HepG2 (cell line): ENCODE data around the gene RABGAP1L. TPM values are rescaled to one million over a fixed set of nuclear protein-coding genes. Genes with fewer than 3 reads are reported as not detected.

Experiments
- ATAC-seq: fragments of 200-7000 bp; cut with Tn5 transposase; 3 replicates; pipeline ENCODE4 v1.9.1; 2020; ENCODE audit warnings: mild to moderate bottlenecking, moderate library complexity
- BruUV-seq: library from RNA; stranded (reverse); fragments of 400-500 nt; replicated peaks from 2 replicates; lab custom pipeline; 2021; lab: Mats Ljungman, UMichigan
- CTCF ChIA-PET: fragments of 300-600 bp; formaldehyde crosslinking; extraction: SDS; loops from one replicate; lab custom pipeline; 2021; ENCODE audit warnings: low total read pairs, inconsistent platforms, low intra/inter-chr PET ratio; lab: Yijun Ruan, JAX
- POLR2A ChIA-PET: fragments of 350-600 bp; sonication (Branson Sonifier 250); formaldehyde crosslinking; loops from one replicate; lab custom pipeline; 2020; ENCODE audit warnings: antibody characterized with exemption, inconsistent platforms; lab: Yijun Ruan, JAX
- DNase-seq: peaks from one replicate; pipeline ENCODE4 v3.0.0-alpha.2; 2015; ENCODE audit warnings: low spot score
- FAIRE-seq: peaks from 3 replicates; lab custom pipeline; 2011; peaks lifted over from hg19 to GRCh38; lab: Jason Lieb, UNC
- H2AFZ ChIP-seq: one replicate; pipeline ENCODE4 v1.6.1; 2011; ENCODE audit warnings: low read length, inconsistent platforms
- H3K27ac ChIP-seq: fragments of 300-600 bp; 3 replicates; pipeline ENCODE4 v1.8.0; 2011; ENCODE audit warnings: mixed run types, mild to moderate bottlenecking, mixed read lengths, low read length, inconsistent platforms; ENCODE audit not compliant: insufficient read depth; ENCODE audit errors: extremely low read length
- H3K27me3 ChIP-seq, 2 experiments: fragments of 200-600 bp in 1 of 2; 2 replicates in 1 of 2; 3 replicates in 1 of 2; pipeline versions ENCODE4 v1.6.0 to v1.8.0; 2011; ENCODE audit warnings: low read length in 2 of 2, mild to moderate bottlenecking in 2 of 2, moderate library complexity in 2 of 2, inconsistent platforms in 1 of 2; ENCODE audit not compliant: insufficient read depth in 2 of 2, control insufficient read depth in 1 of 2
- H3K36me3 ChIP-seq, 2 experiments: fragments of 200-600 bp in 1 of 2; replicated peaks in 1 of 2; 2 replicates in 1 of 2; 3 replicates in 1 of 2; pipeline versions ENCODE4 v1.5.1 to v1.8.0; 2011; ENCODE audit warnings: low read length in 2 of 2, inconsistent platforms in 1 of 2; ENCODE audit not compliant: insufficient read depth in 2 of 2, control insufficient read depth in 1 of 2
- H3K4me1 ChIP-seq: 2 replicates; pipeline ENCODE4 v1.5.1; 2012; ENCODE audit warnings: low read length, inconsistent platforms; ENCODE audit not compliant: insufficient read depth
- H3K4me2 ChIP-seq: 2 replicates; pipeline ENCODE4 v1.6.0; 2011; ENCODE audit warnings: low read depth, low read length, inconsistent platforms
- H3K4me3 ChIP-seq, 3 experiments: fragments of 200-600 bp in 1 of 3; sonication (generic), shearing (Covaris generic) in 1 of 3; replicated peaks in 1 of 3; 2 replicates each; pipeline ENCODE4 v1.5.1; 2011 to 2016; ENCODE audit warnings: low read length in 3 of 3, inconsistent platforms in 2 of 3, low read depth in 2 of 3, mild to moderate bottlenecking in 2 of 3, control low read depth in 1 of 3, mixed read lengths in 1 of 3; ENCODE audit not compliant: insufficient read depth in 1 of 3
- H3K79me2 ChIP-seq: one replicate; pipeline ENCODE4 v1.6.1; 2011; ENCODE audit warnings: low read length, inconsistent platforms; ENCODE audit not compliant: insufficient read depth
- H3K9ac ChIP-seq: 2 replicates; pipeline ENCODE4 v1.6.0; 2011; ENCODE audit warnings: mild to moderate bottlenecking, low read depth, low read length, inconsistent platforms; ENCODE audit not compliant: insufficient read depth
- H3K9me3 ChIP-seq: 2 replicates; pipeline ENCODE4 v1.5.1; 2012; ENCODE audit warnings: mild to moderate bottlenecking, low read length
- H4K20me1 ChIP-seq: 2 replicates; pipeline ENCODE4 v1.6.0; 2011; ENCODE audit warnings: inconsistent platforms, mild to moderate bottlenecking, low read length, moderate library complexity; ENCODE audit not compliant: insufficient read depth
- CENPT ChIP-seq: sonication (generic); formaldehyde crosslinking; IDR thresholded peaks from 2 replicates; pipeline ENCODE4 v1.8.0; 2022; ENCODE audit warnings: low read depth, mild to moderate bottlenecking, moderate library complexity, missing genetic modification reagents
- FOXA1 ChIP-seq, 2 experiments: fragments of 450-650 bp in 1 of 2; sonication (generic) in 1 of 2; formaldehyde crosslinking in 1 of 2; IDR thresholded peaks; 2 replicates each; pipeline versions ENCODE4 v1.4.0 to v1.6.1; 2016 to 2020; ENCODE audit warnings: missing genetic modification reagents in 1 of 2
- FOXO1 ChIP-seq: sonication (generic); formaldehyde crosslinking; IDR thresholded peaks from 2 replicates; pipeline ENCODE4 v1.4.0; 2020; ENCODE audit warnings: missing genetic modification reagents
- MIXL1 ChIP-seq: IDR thresholded peaks from 2 replicates; pipeline ENCODE4 v1.6.1; 2016
- ONECUT2 ChIP-seq: sonication (generic); formaldehyde crosslinking; IDR thresholded peaks from 2 replicates; pipeline ENCODE4 v1.4.0; 2020; ENCODE audit warnings: missing genetic modification reagents
- PHF8 ChIP-seq: sonication (generic); formaldehyde crosslinking; IDR thresholded peaks from 2 replicates; pipeline ENCODE4 v1.5.0; 2020; ENCODE audit warnings: missing genetic modification reagents
- ZNF138 ChIP-seq: sonication (generic); formaldehyde crosslinking; IDR thresholded peaks from 2 replicates; pipeline ENCODE4 v1.5.0; 2020; ENCODE audit warnings: mild to moderate bottlenecking, low read depth, missing genetic modification reagents
- ZNF18 ChIP-seq: sonication (generic); formaldehyde crosslinking; IDR thresholded peaks from 2 replicates; pipeline ENCODE4 v1.8.0; 2022; ENCODE audit warnings: mild to moderate bottlenecking, missing genetic modification reagents; ENCODE audit not compliant: insufficient replicate concordance
- ZNF3 ChIP-seq: IDR thresholded peaks from 2 replicates; pipeline ENCODE4 v1.7.0; 2017; ENCODE audit warnings: inconsistent platforms
- ZNF367 ChIP-seq: sonication (generic); formaldehyde crosslinking; IDR thresholded peaks from 2 replicates; pipeline ENCODE4 v1.4.0; 2020; ENCODE audit warnings: missing genetic modification reagents, borderline replicate concordance
- ZNF570 ChIP-seq: sonication (generic); formaldehyde crosslinking; IDR thresholded peaks from 2 replicates; pipeline ENCODE4 v1.4.0; 2020; ENCODE audit warnings: mild to moderate bottlenecking, missing genetic modification reagents, borderline replicate concordance
- WGBS: methylation state at CpG from one replicate; pipeline ENCODE4 v1.1.6; 2017; ENCODE audit warnings: low lambda C conversion rate; 5-methylcytosine and 5-hydroxymethylcytosine counted together
- in situ Hi-C: cut with HindIII; loops from 2 replicates; pipeline ENCODE4 v1.10.0; 2017; ENCODE audit warnings: low pct_unique_long_range_greater_than_20kb; ENCODE audit not compliant: extremely low pct_ligation_motif_present
- intact Hi-C: fragments of 100-400 bp; cut with micrococcal nuclease; formaldehyde crosslinking; loops from one replicate; pipeline ENCODE4 v1.10.0; 2022; ENCODE audit not compliant: unreplicated experiment
- polyA plus RNA-seq, 8 experiments: library from polyadenylated mRNA; depleted of rRNA in 3 of 8; stranded (reverse) in 7 of 8; unstranded in 1 of 8; fragments of >200 nt; fragmentation: Illumina TruSeq in 4 of 8; extraction: Trizol in 4 of 8; gene quantifications; 2 replicates each; pipeline versions ENCODE4 v1.2.1 to v1.2.3, GENCODE V29; 2011 to 2016; ENCODE audit warnings: low read depth in 4 of 8, missing spikeins in 1 of 8, mixed read lengths in 1 of 8; ENCODE audit not compliant: insufficient read depth in 1 of 8
- total RNA-seq, 5 experiments: library from RNA; depleted of rRNA; stranded (reverse); fragments of >200 nt; fragmentation: Illumina TruSeq; extraction: Trizol; gene quantifications; 2 replicates each; pipeline ENCODE4 v1.2.3, GENCODE V29; 2016; ENCODE audit warnings: low read depth in 1 of 5
- TF ChIP-seq, protein P1 (sequence below): sonication (generic); formaldehyde crosslinking; conservative IDR thresholded peaks from 2 replicates; pipeline ENCODE4 v1.4.0; 2020; ENCODE audit warnings: missing genetic modification reagents
- TF ChIP-seq, protein P2 (sequence below): sonication (generic); formaldehyde crosslinking; IDR thresholded peaks from 2 replicates; pipeline ENCODE4 v1.5.1; 2020; ENCODE audit warnings: missing genetic modification reagents, mild to moderate bottlenecking, borderline replicate concordance
- TF ChIP-seq, protein P3 (sequence below): sonication (generic); formaldehyde crosslinking; IDR thresholded peaks from 2 replicates; pipeline ENCODE4 v1.5.0; 2020; ENCODE audit warnings: missing genetic modification reagents
- TF ChIP-seq, protein P4 (sequence below): sonication (generic); formaldehyde crosslinking; IDR thresholded peaks from 2 replicates; pipeline ENCODE4 v1.9.0; 2021; ENCODE audit warnings: missing genetic modification reagents, borderline replicate concordance

RABGAP1L gene
- total and polyA plus RNA-seq, 2 of the 13 experiments (the other 11 are each of a cell fraction or from before 2014, with no cell fraction given): 7.9 to 22.6 TPM

DNA sequence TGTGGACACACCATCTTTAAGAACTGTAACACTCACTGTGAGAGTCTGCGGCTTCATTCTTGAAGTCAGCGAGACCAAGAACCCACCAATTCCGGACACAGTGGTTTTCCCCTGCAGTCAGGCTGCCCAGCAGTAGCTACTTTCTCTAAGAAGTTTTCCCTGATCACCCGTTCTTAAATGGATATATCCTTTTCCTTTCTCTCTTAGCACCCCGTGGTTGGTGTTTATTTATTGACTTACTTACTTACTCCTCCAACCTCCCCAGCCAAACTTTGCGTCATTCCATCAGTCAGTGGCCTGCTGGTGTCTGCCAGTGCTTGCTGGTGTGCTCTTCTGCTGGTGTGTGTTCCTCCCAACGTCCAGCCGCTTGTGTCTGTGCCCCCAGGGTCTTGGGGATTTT is 553.2 kb downstream of the RABGAP1L start:
- Histone ChIP-seq H3K79me2 (no peaks in the 10 kb centered on the region), H4K20me1 (no peaks in the 10 kb centered on the region), H3K27me3 (no peaks in the 10 kb centered on the region), H2AFZ (no peak overlapping the region), H3K36me3 (no peaks in the 10 kb centered on the region), H3K4me2 (no peak overlapping the region), H3K27ac (no peak overlapping the region), H3K4me1 (peaks cover 26% of the 10 kb centered on the region), H3K9ac (no peak overlapping the region), H3K4me3 (no peak overlapping the region), H3K9me3 (no peaks in the 10 kb centered on the region)
- no peak for DNase-seq
- no TSS peak for BruUV-seq
- TF ChIP-seq ZNF570 (CRISPR knock-in tag) (no peak), ONECUT2 (CRISPR knock-in tag) (no peak), ZNF18 (CRISPR knock-in tag) (no peak), MIXL1 (CRISPR knock-in tag) (no peak), FOXA1 (IDR thresholded peaks at IDR 0.05) (no peak), FOXA1 (CRISPR knock-in tag; IDR thresholded peaks at IDR 0.05) (no peak), ZNF138 (no peak), PHF8 (no peak), ZNF367 (no peak), FOXO1 (CRISPR knock-in tag) (no peak), ZNF3 (CRISPR knock-in tag) (no peak), CENPT (CRISPR knock-in tag) (no peak)
- TF ChIP-seq, protein P1, sequence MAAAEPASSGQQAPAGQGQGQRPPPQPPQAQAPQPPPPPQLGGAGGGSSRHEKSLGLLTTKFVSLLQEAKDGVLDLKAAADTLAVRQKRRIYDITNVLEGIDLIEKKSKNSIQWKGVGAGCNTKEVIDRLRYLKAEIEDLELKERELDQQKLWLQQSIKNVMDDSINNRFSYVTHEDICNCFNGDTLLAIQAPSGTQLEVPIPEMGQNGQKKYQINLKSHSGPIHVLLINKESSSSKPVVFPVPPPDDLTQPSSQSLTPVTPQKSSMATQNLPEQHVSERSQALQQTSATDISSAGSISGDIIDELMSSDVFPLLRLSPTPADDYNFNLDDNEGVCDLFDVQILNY (CRISPR knock-in tag): no peak
- TF ChIP-seq, protein P2, sequence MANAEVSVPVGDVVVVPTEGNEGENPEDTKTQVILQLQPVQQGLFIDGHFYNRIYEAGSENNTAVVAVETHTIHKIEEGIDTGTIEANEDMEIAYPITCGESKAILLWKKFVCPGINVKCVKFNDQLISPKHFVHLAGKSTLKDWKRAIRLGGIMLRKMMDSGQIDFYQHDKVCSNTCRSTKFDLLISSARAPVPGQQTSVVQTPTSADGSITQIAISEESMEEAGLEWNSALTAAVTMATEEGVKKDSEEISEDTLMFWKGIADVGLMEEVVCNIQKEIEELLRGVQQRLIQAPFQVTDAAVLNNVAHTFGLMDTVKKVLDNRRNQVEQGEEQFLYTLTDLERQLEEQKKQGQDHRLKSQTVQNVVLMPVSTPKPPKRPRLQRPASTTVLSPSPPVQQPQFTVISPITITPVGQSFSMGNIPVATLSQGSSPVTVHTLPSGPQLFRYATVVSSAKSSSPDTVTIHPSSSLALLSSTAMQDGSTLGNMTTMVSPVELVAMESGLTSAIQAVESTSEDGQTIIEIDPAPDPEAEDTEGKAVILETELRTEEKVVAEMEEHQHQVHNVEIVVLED: no peak
- TF ChIP-seq, protein P3, sequence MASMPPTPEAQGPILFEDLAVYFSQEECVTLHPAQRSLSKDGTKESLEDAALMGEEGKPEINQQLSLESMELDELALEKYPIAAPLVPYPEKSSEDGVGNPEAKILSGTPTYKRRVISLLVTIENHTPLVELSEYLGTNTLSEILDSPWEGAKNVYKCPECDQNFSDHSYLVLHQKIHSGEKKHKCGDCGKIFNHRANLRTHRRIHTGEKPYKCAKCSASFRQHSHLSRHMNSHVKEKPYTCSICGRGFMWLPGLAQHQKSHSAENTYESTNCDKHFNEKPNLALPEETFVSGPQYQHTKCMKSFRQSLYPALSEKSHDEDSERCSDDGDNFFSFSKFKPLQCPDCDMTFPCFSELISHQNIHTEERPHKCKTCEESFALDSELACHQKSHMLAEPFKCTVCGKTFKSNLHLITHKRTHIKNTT (CRISPR knock-in tag): no peak
- TF ChIP-seq, protein P4, sequence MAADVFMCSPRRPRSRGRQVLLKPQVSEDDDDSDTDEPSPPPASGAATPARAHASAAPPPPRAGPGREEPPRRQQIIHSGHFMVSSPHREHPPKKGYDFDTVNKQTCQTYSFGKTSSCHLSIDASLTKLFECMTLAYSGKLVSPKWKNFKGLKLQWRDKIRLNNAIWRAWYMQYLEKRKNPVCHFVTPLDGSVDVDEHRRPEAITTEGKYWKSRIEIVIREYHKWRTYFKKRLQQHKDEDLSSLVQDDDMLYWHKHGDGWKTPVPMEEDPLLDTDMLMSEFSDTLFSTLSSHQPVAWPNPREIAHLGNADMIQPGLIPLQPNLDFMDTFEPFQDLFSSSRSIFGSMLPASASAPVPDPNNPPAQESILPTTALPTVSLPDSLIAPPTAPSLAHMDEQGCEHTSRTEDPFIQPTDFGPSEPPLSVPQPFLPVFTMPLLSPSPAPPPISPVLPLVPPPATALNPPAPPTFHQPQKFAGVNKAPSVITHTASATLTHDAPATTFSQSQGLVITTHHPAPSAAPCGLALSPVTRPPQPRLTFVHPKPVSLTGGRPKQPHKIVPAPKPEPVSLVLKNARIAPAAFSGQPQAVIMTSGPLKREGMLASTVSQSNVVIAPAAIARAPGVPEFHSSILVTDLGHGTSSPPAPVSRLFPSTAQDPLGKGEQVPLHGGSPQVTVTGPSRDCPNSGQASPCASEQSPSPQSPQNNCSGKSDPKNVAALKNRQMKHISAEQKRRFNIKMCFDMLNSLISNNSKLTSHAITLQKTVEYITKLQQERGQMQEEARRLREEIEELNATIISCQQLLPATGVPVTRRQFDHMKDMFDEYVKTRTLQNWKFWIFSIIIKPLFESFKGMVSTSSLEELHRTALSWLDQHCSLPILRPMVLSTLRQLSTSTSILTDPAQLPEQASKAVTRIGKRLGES (CRISPR knock-in tag): no peak
- no peak for FAIRE-seq
- ChIA-PET CTCF (no interaction called here), POLR2A (no interaction called here)
- intact Hi-C loops: no loop called here
- ATAC-seq: no peak
- in situ Hi-C loops: no loop called here
- 94% methylated on average over 8 of the region's 8 CpGs for WGBS
